ENCODE results near the gene PLA1A. TPM values are rescaled to one million over a fixed set of nuclear protein-coding genes. Genes with fewer than 3 reads are reported as not detected.

The PLA1A gene, protein sequence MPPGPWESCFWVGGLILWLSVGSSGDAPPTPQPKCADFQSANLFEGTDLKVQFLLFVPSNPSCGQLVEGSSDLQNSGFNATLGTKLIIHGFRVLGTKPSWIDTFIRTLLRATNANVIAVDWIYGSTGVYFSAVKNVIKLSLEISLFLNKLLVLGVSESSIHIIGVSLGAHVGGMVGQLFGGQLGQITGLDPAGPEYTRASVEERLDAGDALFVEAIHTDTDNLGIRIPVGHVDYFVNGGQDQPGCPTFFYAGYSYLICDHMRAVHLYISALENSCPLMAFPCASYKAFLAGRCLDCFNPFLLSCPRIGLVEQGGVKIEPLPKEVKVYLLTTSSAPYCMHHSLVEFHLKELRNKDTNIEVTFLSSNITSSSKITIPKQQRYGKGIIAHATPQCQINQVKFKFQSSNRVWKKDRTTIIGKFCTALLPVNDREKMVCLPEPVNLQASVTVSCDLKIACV
- total RNA-seq (2022; extraction: Qiagen RNA extraction): 0.22 to 0.71 TPM (median 0.29 TPM) in 5 replicates

DNA sequence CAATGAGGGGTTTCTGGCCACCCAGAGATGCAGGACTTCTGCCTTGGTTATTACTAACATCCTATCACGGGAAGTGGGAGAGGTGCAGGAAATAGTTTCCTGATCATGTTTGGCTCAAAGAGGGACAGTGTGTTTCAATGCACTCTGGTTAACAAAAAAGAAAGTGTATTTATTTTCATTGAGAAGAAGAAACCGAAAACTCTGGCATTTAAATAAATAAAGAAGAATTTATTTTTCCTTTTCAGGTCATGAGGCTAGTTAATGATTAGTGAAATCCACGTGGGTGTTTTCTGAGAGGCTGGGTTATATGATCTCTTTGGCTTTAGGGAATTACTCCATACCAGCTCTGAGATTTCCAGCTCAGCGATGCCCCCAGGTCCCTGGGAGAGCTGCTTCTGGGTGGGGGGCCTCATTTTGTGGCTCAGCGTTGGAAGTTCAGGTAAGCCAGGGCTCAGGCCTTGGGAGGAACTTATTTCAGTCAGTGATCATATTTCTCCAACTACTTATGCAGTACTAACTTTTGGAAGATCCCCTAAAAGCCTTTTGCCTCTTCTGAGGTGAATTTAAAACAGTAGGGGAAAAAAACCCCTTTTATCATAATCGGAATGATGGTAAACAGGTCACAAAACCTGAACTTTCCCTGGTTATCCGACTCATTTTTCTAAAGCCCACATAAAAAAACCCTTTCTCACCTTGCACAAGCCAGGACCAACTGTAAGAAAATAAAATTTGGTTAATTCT is at the start of gene PLA1A:
Gene PLA1A (plus strand): TSS at position 338 of the 741 bp plus-strand sequence. CDS start 29 bp downstream, at position 367.

DNA sequence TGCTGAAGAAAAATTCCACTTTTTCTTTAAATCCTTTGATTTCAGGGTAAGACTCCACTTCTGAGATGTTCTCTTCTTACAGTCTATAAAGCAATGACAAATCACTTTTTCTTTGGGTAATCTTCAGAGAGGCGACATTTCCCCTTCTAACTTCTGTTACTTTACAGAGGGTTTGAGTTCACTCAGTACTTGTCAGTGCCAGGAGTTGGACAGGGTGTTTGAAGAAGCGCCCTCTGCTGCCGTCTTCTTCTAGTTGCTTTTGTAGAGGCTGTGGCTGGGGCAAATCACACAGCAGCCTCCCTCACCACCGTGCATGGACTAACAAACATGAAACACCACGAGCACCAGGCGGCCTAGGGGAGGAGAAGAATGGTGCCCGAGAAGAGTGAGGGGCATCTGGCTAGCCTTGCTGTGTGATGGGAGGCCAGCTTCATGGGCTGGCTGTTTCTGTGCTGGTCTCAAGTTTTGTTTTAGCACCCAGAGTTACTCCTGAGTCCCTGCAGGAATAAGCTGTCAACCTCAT is 38.2 kb upstream of the PLA1A start, which contains the start of gene CD80:
Gene CD80 (minus strand): TSS at position 174 of the 523 bp plus-strand sequence. CDS start 1,886 bp downstream, outside the sequence.

DNA sequence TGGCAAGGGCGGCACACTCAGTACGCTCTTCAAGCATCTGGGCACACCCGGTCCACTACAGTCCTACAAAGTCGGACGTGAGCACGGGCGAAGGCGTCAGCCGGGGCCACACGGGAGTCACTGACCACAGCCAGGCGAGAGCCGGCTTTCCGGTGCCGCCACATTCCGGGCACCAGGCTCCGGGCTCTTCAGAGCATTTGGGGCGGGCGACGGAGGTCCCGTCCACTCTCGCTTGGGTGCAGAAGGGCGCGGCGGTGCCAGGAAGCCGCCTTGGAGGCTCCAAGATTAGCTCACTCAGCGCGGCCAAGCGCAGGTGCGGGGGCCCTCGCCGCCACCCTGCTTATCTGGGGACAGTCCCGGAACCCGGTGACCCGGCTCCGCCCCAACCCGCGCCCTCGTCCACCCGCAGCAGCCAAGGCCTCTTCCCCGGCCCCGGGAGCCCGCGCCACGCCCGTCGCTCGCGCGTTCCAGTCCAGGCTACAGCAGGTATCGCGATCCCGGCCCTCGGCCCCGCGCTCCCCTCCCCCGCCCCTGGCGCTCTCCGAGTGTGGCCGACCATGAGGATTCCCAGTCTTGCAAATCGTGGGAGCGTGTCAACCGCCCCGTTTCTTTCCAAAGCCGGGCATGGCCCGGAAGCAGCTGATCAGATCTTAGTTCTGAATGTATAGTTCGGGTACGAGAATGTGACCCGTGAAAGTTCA is 18.2 kb upstream of the PLA1A start, which contains the start of gene ADPRH:
Gene ADPRH (plus strand): TSS at position 127 of the 701 bp plus-strand sequence. CDS start 2,678 bp downstream, outside the sequence.

DNA sequence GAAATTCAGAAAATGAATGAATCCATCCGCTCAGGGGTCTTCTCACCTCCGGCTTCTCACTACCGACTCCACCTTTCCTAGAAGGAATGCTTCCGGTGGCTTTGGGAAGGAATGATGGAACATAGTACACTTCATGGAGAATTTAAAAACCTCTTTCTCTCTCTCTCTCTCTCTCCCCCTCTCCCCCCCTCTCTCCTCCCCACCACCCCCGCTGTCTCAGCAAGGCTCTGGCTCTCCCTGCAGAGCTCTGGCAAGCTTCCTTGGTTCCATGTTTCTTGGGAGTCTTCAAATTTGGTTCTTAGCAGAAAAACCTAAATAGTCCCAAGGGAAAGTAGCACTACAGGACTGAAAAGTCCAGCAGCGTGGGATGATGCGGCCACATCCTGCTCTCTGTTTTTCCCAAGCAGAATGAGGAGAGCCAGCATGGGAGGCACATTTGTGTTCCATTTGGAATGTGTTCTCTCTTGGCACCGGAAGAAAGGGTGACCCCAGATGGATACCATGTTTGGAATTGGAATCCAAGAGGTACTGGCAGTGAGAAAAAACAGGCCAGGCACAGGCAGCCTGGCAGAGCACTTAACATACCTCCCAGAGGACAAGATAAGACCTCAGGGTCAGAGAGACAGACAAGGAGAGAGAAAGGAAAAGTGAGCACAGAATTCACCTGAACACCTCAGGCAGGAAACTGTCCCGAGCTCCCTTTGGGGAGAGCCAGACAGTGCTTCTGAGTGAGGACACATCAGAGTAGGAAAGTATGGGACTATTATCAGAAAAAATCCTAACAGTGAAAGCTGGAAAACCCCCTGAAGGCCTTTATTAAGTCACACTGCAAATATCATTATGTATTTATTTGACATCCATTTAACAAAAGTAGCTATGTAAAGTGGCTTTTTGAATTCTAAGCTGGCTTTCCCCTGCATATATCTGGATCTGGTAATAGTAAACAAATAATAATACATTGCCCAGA is 63.1 kb downstream of the PLA1A start, which contains the start of gene POPDC2:
Gene POPDC2 (minus strand): TSS at position 116 of the 967 bp plus-strand sequence. CDS start 166 bp downstream, outside the sequence.

DNA sequence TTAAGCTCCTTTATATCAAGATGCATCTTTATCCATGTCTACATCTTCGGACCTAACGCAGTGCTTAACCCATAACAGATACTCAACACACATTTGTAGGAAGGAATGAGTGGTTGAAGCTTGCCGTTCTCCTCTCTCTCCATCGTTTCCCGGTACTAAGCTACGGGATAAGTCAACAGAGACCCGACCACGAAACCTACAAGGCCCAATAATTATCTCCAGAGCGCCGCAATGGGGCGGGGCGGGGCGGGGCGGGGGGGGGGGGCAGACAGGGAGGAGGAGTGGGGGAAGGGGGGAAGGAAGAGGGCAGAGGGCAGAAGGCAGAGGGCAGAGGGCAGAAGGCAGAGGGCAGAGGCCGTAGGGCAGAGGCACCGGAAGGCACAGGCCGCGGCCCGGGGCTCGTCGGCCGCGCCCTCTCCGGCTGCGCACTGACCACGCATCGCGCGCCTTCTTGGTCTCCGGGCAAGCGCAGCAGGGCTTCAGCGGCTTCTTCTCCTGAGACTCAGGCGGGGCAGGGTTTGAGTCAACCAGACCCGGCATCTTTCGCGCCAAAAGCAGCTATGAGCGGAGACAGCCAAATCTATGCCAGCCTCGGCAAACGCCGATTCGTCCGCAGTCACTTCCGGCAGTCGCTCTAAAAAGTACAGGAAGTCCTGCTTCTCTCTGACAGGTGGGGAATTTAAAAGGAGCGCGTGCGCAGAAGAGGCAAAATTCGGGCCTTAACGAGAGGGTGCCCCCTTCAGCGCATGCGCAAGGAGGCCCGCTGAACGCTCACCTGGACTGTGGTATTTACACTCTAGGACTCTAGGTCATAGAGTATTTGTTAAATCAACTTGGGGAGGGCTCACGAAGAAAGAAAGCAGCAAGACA is 79.3 kb downstream of the PLA1A start, which contains the start of gene COX17:
Gene COX17 (minus strand): TSS at position 636 of the 870 bp plus-strand sequence. CDS start 96 bp downstream, at position 540.

Other genes with a start within 250 kb of the PLA1A start
- gene TMEM39A, start 134.3 kb upstream of the PLA1A start, total RNA-seq (2022; extraction: Qiagen RNA extraction): 21.9 to 28.6 TPM (median 26.6 TPM) in 5 replicates
- gene POGLUT1, start 128.9 kb upstream of the PLA1A start, total RNA-seq (2022; extraction: Qiagen RNA extraction): 8.4 to 11.3 TPM (median 8.8 TPM) in 5 replicates
- gene TIMMDC1, start 99.3 kb upstream of the PLA1A start, total RNA-seq (2022; extraction: Qiagen RNA extraction): 68.5 to 86.3 TPM (median 74.4 TPM) in 5 replicates
- gene CD80, start 38.3 kb upstream of the PLA1A start, total RNA-seq (2022; extraction: Qiagen RNA extraction): not detected in 5 replicates
- 2.4 to 3.0 TPM (median 2.8 TPM) in 5 replicates for gene ADPRH, start 18.4 kb upstream of the PLA1A start, total RNA-seq (2022; extraction: Qiagen RNA extraction)
- gene POPDC2, start 62.7 kb downstream of the PLA1A start, total RNA-seq (2022; extraction: Qiagen RNA extraction): 0.19 to 0.32 TPM (median 0.27 TPM) in 4 of 5 replicates, not detected in the other
- gene COX17, start 79.5 kb downstream of the PLA1A start, total RNA-seq (2022; extraction: Qiagen RNA extraction): 105 to 131 TPM (median 107 TPM) in 5 replicates
- gene CFAP91, start 105.1 kb downstream of the PLA1A start, total RNA-seq (2022; extraction: Qiagen RNA extraction): 0.22 to 0.56 TPM (median 0.23 TPM) in 5 replicates
- not detected in 5 replicates for gene NR1I2, start 184.2 kb downstream of the PLA1A start, total RNA-seq (2022; extraction: Qiagen RNA extraction)

Data from A549 treated with CORT108297 at 1 μM for 4 hours (cell line).